ENCODE results near the gene MPP2.

Gene MPP2

GRCh38 chr17:43891851-43892646 lies 15.3 kb downstream of the MPP2 start:
- TF ChIP-seq NFIC (IDR thresholded peaks at IDR 0.05) (no peak), EP300 (IDR thresholded peaks at IDR 0.05; ENCODE audit: borderline replicate concordance) (no peak), TAF1 (IDR thresholded peaks at IDR 0.05; ENCODE audit: low read depth) (no peak), TEAD4 (IDR thresholded peaks at IDR 0.05) (no peak), YY1 (IDR thresholded peaks at IDR 0.05; ENCODE audit: low read depth) (no peak)
- TF ChIP-seq, protein P1, sequence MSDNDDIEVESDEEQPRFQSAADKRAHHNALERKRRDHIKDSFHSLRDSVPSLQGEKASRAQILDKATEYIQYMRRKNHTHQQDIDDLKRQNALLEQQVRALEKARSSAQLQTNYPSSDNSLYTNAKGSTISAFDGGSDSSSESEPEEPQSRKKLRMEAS (IDR thresholded peaks at IDR 0.05): no peak

- no peak for TF ChIP-seq NFIC (IDR thresholded peaks at IDR 0.05)
- TF ChIP-seq CEBPB (IDR thresholded peaks at IDR 0.05): no peak
- TF ChIP-seq REST (IDR thresholded peaks at IDR 0.05; ENCODE audit: low read depth): no peak
- TF ChIP-seq ZBTB7A (IDR thresholded peaks at IDR 0.05; ENCODE audit: low read depth): no peak
- TF ChIP-seq TAF1 (IDR thresholded peaks at IDR 0.05; ENCODE audit: low read depth): no peak
- TF ChIP-seq USF1 (IDR thresholded peaks at IDR 0.05): no peak
- no peak for TF ChIP-seq EGR1 (IDR thresholded peaks at IDR 0.05)
- no peak for TF ChIP-seq YY1 (IDR thresholded peaks at IDR 0.05; ENCODE audit: low read depth)
- no peak for TF ChIP-seq CREB1 (IDR thresholded peaks at IDR 0.05; ENCODE audit: low read depth)
- TF ChIP-seq RAD21 (IDR thresholded peaks at IDR 0.05; ENCODE audit: low read depth): no peak
- TF ChIP-seq TCF12 (IDR thresholded peaks at IDR 0.05; ENCODE audit: low read depth): no peak
- TF ChIP-seq FOXM1 (IDR thresholded peaks at IDR 0.05; ENCODE audit: borderline replicate concordance, low read depth): no peak
- TF ChIP-seq TEAD4 (IDR thresholded peaks at IDR 0.05): no peak
- TF ChIP-seq, protein P1 (IDR thresholded peaks at IDR 0.05): no peak
- TF ChIP-seq EP300 (IDR thresholded peaks at IDR 0.05; ENCODE audit: borderline replicate concordance): no peak
Measured at GRCh38 chr17:43890240-43890639, 17.1 kb downstream of the MPP2 start.

DNA sequence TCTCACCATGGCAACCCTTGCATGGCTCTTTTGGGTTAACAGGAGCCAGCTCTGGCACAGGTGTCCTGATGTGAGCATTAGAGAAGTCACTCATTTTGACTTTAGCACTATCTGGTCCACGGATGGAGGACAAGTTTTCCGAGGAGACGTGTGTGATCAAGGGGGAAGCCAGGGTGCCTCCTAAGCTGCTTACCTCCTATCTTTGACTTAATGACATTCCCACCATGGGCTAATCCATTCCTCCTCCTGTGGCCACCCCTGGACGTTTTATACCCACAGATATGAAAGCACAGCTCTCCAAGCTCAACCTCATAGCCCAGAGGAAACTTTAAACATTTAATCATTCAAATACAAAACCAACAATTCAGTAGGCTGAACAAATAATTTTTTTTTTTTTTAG lies 18.8 kb downstream of the MPP2 start:
- TF ChIP-seq EGR1 (IDR thresholded peaks at IDR 0.05) (no peak), TCF12 (IDR thresholded peaks at IDR 0.05; ENCODE audit: low read depth) (no peak), TEAD4 (IDR thresholded peaks at IDR 0.05) (no peak)

DNA sequence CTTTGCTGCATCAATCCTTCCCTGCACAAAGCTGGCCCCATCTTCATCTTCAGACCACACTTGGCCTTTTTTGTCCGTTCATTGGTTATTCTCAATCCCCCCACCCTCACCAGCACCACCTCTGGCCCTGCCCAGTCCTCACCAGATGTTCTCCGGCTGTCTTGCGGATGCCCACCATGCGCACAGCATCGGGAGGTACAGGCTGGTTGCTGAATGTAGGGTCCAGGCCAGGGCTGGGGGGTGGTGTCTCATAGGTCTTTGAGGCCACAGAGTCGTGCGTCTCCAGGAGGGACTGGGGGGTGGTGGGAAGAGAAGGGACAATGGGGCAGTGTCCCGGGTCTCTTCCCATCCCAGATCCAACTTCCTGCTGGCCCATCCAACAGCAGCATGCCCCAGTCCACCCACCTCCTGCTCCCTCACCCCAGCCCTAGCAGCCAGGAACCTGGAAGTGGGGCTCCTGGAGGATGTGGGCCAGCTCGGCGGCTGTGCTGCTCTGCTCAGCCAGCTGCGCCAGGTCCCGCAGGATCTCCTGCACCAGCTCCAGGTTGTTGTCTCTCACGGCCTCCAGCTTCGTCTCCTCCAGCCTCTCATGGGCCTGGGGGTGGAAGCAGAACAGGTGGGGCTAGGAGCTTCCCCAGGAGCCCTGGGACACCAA lies 24.4 kb downstream of the MPP2 start:
- TF ChIP-seq RAD21 (IDR thresholded peaks at IDR 0.05; ENCODE audit: low read depth) (no peak), ZBTB7A (IDR thresholded peaks at IDR 0.05; ENCODE audit: low read depth) (no peak), YY1 (IDR thresholded peaks at IDR 0.05; ENCODE audit: low read depth) (no peak)
- TF ChIP-seq, protein P1 (IDR thresholded peaks at IDR 0.05): no peak

- no peak for TF ChIP-seq TCF12 (IDR thresholded peaks at IDR 0.05; ENCODE audit: low read depth)
- no peak for TF ChIP-seq FOXM1 (IDR thresholded peaks at IDR 0.05; ENCODE audit: borderline replicate concordance, low read depth)
- no peak for TF ChIP-seq TAF1 (IDR thresholded peaks at IDR 0.05; ENCODE audit: low read depth)
- no peak for TF ChIP-seq EP300 (IDR thresholded peaks at IDR 0.05; ENCODE audit: borderline replicate concordance)
- no peak for TF ChIP-seq REST (IDR thresholded peaks at IDR 0.05; ENCODE audit: low read depth)
- no peak for TF ChIP-seq EGR1 (IDR thresholded peaks at IDR 0.05)
- no peak for TF ChIP-seq ZBTB7A (IDR thresholded peaks at IDR 0.05; ENCODE audit: low read depth)
- TF ChIP-seq, protein P1 (IDR thresholded peaks at IDR 0.05): no peak
- no peak for TF ChIP-seq USF1 (IDR thresholded peaks at IDR 0.05)
- no peak for TF ChIP-seq CEBPB (IDR thresholded peaks at IDR 0.05)
- no peak for TF ChIP-seq TEAD4 (IDR thresholded peaks at IDR 0.05)
- TF ChIP-seq NFIC (IDR thresholded peaks at IDR 0.05): no peak
Measured at GRCh38 chr17:43881758-43882505, 25.4 kb downstream of the MPP2 start.
